BLaER1 treated with 17β-estradiol and CSF1 and Interleukin-3, amounts not matched to agents 10 nM and 100 nM (cell line): ENCODE data around the gene CLUH.

Experiments used
- H3K27ac ChIP-seq, 11 experiments: shearing (Covaris generic); formaldehyde crosslinking; 2 replicates each; pipeline ENCODE4 v1.8.1; 2022
- H3K27me3 ChIP-seq, 11 experiments: shearing (Covaris generic); formaldehyde crosslinking; 2 replicates each; pipeline ENCODE4 v1.8.1; 2022
- H3K36me3 ChIP-seq, 11 experiments: shearing (Covaris generic); formaldehyde crosslinking; 2 replicates each; pipeline ENCODE4 v1.8.1; 2022
- H3K4me1 ChIP-seq, 10 experiments: shearing (Covaris generic); formaldehyde crosslinking; 2 replicates each; pipeline ENCODE4 v1.8.1; 2022
- H3K4me2 ChIP-seq, 11 experiments: shearing (Covaris generic); formaldehyde crosslinking; 2 replicates each; pipeline ENCODE4 v1.8.1; 2022
- H3K4me3 ChIP-seq, 10 experiments: shearing (Covaris generic); formaldehyde crosslinking; 2 replicates each; pipeline ENCODE4 v1.8.1; 2022
- H3K9ac ChIP-seq, 11 experiments: shearing (Covaris generic); formaldehyde crosslinking; 2 replicates each; pipeline ENCODE4 v1.8.1; 2022
- H3K9me3 ChIP-seq, 11 experiments: shearing (Covaris generic); formaldehyde crosslinking; replicated peaks in 1 of 11; 2 replicates each; pipeline ENCODE4 v1.8.1; 2022
- H4K20me1 ChIP-seq, 11 experiments: shearing (Covaris generic); formaldehyde crosslinking; 2 replicates each; pipeline ENCODE4 v1.8.1; 2022
- Cebpa-rat ChIP-seq, 11 experiments: shearing (Covaris generic); IDR thresholded peaks; 2 replicates each; pipeline ENCODE4 v1.8.1; 2022

The CLUH gene

GRCh38 chr17:2745317-2746037, 33.9 kb upstream of the CLUH start:
- H3K4me2 ChIP-seq: no peak overlapping the region
- H3K9me3 ChIP-seq: no peaks in the 10 kb centered on the region
- peaks cover 0 to 26% (median 0%) of the 10 kb centered on the region in 11 experiments; a peak in 4 of 22 replicates for H4K20me1 ChIP-seq
- no peak overlapping the region for H3K4me3 ChIP-seq
- peaks cover 0 to 3% (median 0%) of the 10 kb centered on the region in 10 experiments; a peak in 1 of 20 replicates for H3K4me1 ChIP-seq
- H3K36me3 ChIP-seq: no peaks in the 10 kb centered on the region
- no peak overlapping the region for H3K9ac ChIP-seq
- peaks cover 12 to 39% (median 29%) of the 10 kb centered on the region in 11 experiments for H3K27me3 ChIP-seq
- H3K27ac ChIP-seq: no peak overlapping the region
- TF ChIP-seq Cebpa-rat (IDR thresholded peaks at IDR 0.05): no peak

GRCh38 chr17:2737693-2738092, 26.1 kb upstream of the CLUH start:
- Histone ChIP-seq H3K27me3 (no peaks in the 10 kb centered on the region), H3K9me3 (no peaks in the 10 kb centered on the region), H4K20me1 (no peaks in the 10 kb centered on the region), H3K36me3 (no peaks in the 10 kb centered on the region), H3K9ac (no peak overlapping the region), H3K27ac (no peak overlapping the region), H3K4me3 (no peak overlapping the region), H3K4me1 (0 out of 20 replicates have a peak, but pooled peaks cover 0 to 3% (median 0%) of the 10 kb centered on the region in 10 experiments), H3K4me2 (no peak overlapping the region)
- TF ChIP-seq Cebpa-rat (IDR thresholded peaks at IDR 0.05): no peak

DNA sequence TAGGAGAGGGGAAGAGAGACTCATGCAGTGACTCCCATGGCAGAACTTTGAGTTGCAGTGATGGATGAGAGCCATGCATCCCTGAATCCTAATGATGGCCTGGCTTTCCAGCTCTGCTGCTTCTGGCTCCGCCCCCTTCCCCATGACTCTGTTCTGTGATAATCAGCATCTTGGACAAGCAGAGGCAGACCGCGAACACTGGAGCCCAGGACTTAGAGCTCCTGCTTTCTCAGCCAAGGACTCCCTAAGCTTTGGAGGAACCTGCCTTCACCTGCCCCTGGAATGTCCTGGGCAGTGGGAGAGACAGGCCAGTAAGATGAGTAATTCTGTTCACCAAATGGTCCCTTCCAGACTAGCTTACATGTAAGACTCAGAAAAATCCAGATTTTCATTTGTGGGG, 25.4 kb upstream of the CLUH start:
- Histone ChIP-seq H3K4me1 (0 out of 20 replicates have a peak, but pooled peaks cover 0 to 3% (median 0%) of the 10 kb centered on the region in 10 experiments), H3K27me3 (no peaks in the 10 kb centered on the region), H3K9ac (no peak overlapping the region), H3K36me3 (no peaks in the 10 kb centered on the region), H3K4me2 (no peak overlapping the region), H3K9me3 (no peaks in the 10 kb centered on the region), H3K4me3 (no peak overlapping the region), H3K27ac (no peak overlapping the region), H4K20me1 (no peaks in the 10 kb centered on the region)
- TF ChIP-seq Cebpa-rat (IDR thresholded peaks at IDR 0.05): no peak

GRCh38 chr17:2735896-2736295, 24.3 kb upstream of the CLUH start:
- Histone ChIP-seq H3K9me3 (no peaks in the 10 kb centered on the region), H3K4me2 (no peak overlapping the region), H3K4me1 (0 out of 20 replicates have a peak, but pooled peaks cover 0 to 3% (median 0%) of the 10 kb centered on the region in 10 experiments), H3K9ac (no peak overlapping the region), H3K27ac (no peak overlapping the region), H3K4me3 (no peak overlapping the region), H3K27me3 (no peaks in the 10 kb centered on the region), H4K20me1 (0 out of 22 replicates have a peak, but pooled peaks cover 0 to 6% (median 0%) of the 10 kb centered on the region in 11 experiments), H3K36me3 (no peaks in the 10 kb centered on the region)
- no peak for TF ChIP-seq Cebpa-rat (IDR thresholded peaks at IDR 0.05)

- H3K4me3 ChIP-seq: no peak overlapping the region
- no peak for TF ChIP-seq Cebpa-rat (IDR thresholded peaks at IDR 0.05)
- no peaks in the 10 kb centered on the region for H3K36me3 ChIP-seq
- no peak overlapping the region for H3K9ac ChIP-seq
- no peaks in the 10 kb centered on the region for H3K9me3 ChIP-seq
- H3K4me1 ChIP-seq: 0 out of 20 replicates have a peak, but pooled peaks cover 0 to 3% (median 0%) of the 10 kb centered on the region in 10 experiments
- H4K20me1 ChIP-seq: 0 out of 22 replicates have a peak, but pooled peaks cover 0 to 6% (median 0%) of the 10 kb centered on the region in 11 experiments
- H3K27ac ChIP-seq: no peak overlapping the region
- H3K27me3 ChIP-seq: no peaks in the 10 kb centered on the region
- no peak overlapping the region for H3K4me2 ChIP-seq
Observed at GRCh38 chr17:2734939-2735338, 23.4 kb upstream of the CLUH start.

DNA sequence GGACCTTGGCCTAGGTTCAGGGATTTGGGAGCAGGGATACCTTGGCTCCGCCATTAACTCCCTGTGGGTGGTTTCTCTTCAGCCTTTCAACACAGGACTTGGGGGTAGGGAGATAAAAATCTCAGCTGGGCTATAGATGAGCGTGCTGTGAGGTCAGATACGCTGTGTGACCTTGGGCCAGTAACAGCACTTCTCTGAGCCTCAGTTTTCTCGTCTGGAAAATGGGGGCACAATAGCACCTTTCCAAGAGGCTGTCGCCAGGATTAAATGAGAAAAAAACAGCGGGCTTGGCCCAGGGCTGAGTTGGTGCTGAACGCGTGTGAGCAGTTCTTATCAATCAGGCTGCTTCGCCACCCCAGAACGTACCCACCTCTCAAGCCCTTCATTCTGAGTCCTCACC, 20.2 kb upstream of the CLUH start:
- Histone ChIP-seq H4K20me1 (0 out of 22 replicates have a peak, but pooled peaks cover 0 to 6% (median 0%) of the 10 kb centered on the region in 11 experiments), H3K27me3 (peaks cover 0 to 7% (median 5%) of the 10 kb centered on the region in 11 experiments; a peak in 16 of 22 replicates), H3K27ac (no peak overlapping the region), H3K4me1 (peaks cover 0 to 10% (median 5%) of the 10 kb centered on the region in 10 experiments; a peak in 9 of 20 replicates), H3K4me2 (no peak overlapping the region), H3K9ac (no peak overlapping the region), H3K9me3 (no peaks in the 10 kb centered on the region), H3K4me3 (no peak overlapping the region), H3K36me3 (no peaks in the 10 kb centered on the region)
- TF ChIP-seq Cebpa-rat (IDR thresholded peaks at IDR 0.05): no peak

DNA sequence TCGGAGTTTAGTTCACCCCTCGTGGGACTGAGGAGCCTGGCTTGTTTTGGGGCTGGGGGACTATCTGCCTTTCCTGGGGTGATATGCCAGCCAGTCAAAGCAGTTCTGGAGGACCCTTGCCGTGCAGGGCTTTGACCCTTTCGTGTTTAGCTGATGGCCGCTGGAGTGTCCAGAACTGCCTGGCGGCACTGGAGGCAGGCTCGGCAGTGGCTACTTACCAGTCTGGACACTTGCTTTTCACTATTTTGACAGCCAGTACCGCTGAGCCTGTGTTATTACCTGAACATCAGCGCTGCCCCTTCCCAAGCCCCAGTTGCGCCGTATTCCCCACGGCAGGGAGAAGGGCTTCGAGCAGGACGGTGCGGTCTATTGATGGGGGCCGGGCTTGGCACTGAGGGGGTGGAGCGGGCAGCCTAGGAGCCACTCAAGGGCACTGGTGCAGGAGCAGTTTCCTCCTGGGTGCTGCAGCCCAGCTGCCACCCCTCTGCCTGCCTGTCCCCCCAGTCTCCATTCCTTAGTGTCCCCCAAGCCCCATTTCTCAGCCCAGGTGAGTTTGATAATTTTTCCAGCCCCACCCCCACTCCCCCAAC, 19.3 kb upstream of the CLUH start:
- H3K4me1 ChIP-seq: peaks cover 0 to 10% (median 5%) of the 10 kb centered on the region in 10 experiments; a peak in 9 of 20 replicates
- TF ChIP-seq Cebpa-rat (IDR thresholded peaks at IDR 0.05): no peak
- H3K27ac ChIP-seq: no peak overlapping the region
- H3K36me3 ChIP-seq: no peaks in the 10 kb centered on the region
- H3K27me3 ChIP-seq: peaks cover 2 to 17% (median 15%) of the 10 kb centered on the region in 11 experiments
- no peak overlapping the region for H3K9ac ChIP-seq
- H3K4me3 ChIP-seq: no peak overlapping the region
- H4K20me1 ChIP-seq: 0 out of 22 replicates have a peak, but pooled peaks cover 0 to 6% (median 0%) of the 10 kb centered on the region in 11 experiments
- no peak overlapping the region for H3K4me2 ChIP-seq
- no peaks in the 10 kb centered on the region for H3K9me3 ChIP-seq

- Histone ChIP-seq H3K27ac (no peak overlapping the region), H3K9ac (no peak overlapping the region)
Observed at GRCh38 chr17:2724784-2725164, 13.2 kb upstream of the CLUH start.

More at GRCh38 chr17:2724784-2725164, 13.2 kb upstream of the CLUH start:
- no peak for TF ChIP-seq Cebpa-rat (IDR thresholded peaks at IDR 0.05)
- Histone ChIP-seq H4K20me1 (peaks cover 0 to 24% (median 0%) of the 10 kb centered on the region in 11 experiments; a peak in 4 of 22 replicates), H3K36me3 (no peaks in the 10 kb centered on the region), H3K4me2 (peak overlapping the region; percentile 34 to 73 (median 51)), H3K9me3 (no peaks in the 10 kb centered on the region), H3K4me3 (peak overlapping the region in 5 of 10 experiments; percentile 21 to 49 (median 33); a peak in 7 of 20 replicates), H3K27me3 (peaks cover 39 to 66% (median 61%) of the 10 kb centered on the region in 11 experiments), H3K4me1 (peaks cover 9 to 16% (median 13%) of the 10 kb centered on the region in 10 experiments; a peak in 14 of 20 replicates)
